Measurements from ENCODE around the gene GALNT8.

- TF ChIP-seq POLR2AphosphoS5 (IDR thresholded peaks at IDR 0.05; ENCODE audit: insufficient read depth in 1 of 2, low read depth in 1 of 2) = no peak
- no peak for TF ChIP-seq CTCF (IDR thresholded peaks at IDR 0.05)
- TF ChIP-seq POLR2A (IDR thresholded peaks at IDR 0.05) = no peak
These were observed 46.2 kb downstream of the GALNT8 start for GRCh38 chr12:4766445-4766844.
